Astrocyte (in vitro differentiated cells and primary cell): ENCODE results near the gene FRMD4A. TPM values are rescaled to one million over a fixed set of nuclear protein-coding genes. Genes with fewer than 3 reads are reported as not detected.

Experiments used
- DNase-seq: peaks from one replicate; pipeline ENCODE4 v3.0.0-alpha.2; 2010; ENCODE audit warnings: low read depth
- FAIRE-seq: peaks from 2 replicates; lab custom pipeline; 2011; peaks lifted over from hg19 to GRCh38; lab: Jason Lieb, UNC
- H2AFZ ChIP-seq: 2 replicates; pipeline ENCODE4 v1.6.0; 2012; ENCODE audit warnings: low read depth, low read length, inconsistent platforms
- H3K27ac ChIP-seq: 2 replicates; pipeline ENCODE4 v1.5.1; 2011; ENCODE audit warnings: low read depth, low read length, inconsistent platforms
- H3K27me3 ChIP-seq: 2 replicates; pipeline ENCODE4 v1.6.0; 2011; ENCODE audit warnings: low read length, inconsistent platforms; ENCODE audit not compliant: insufficient read depth
- H3K36me3 ChIP-seq: 2 replicates; pipeline ENCODE4 v1.5.1; 2011; ENCODE audit warnings: low read length, inconsistent platforms; ENCODE audit not compliant: insufficient read depth
- H3K4me1 ChIP-seq: 2 replicates; pipeline ENCODE4 v1.5.1; 2011; ENCODE audit warnings: low read length, inconsistent platforms; ENCODE audit not compliant: insufficient read depth
- H3K4me2 ChIP-seq: 2 replicates; pipeline ENCODE4 v1.6.0; 2012; ENCODE audit warnings: low read length, inconsistent platforms
- H3K4me3 ChIP-seq: 2 replicates; pipeline ENCODE4 v1.5.1; 2011; ENCODE audit warnings: low read depth, mild to moderate bottlenecking, low read length, inconsistent platforms; ENCODE audit not compliant: insufficient read depth
- H3K79me2 ChIP-seq: 2 replicates; pipeline ENCODE4 v1.6.0; 2012; ENCODE audit warnings: mild to moderate bottlenecking, low read length, inconsistent platforms; ENCODE audit not compliant: insufficient read depth
- H3K9ac ChIP-seq: 2 replicates; pipeline ENCODE4 v1.6.0; 2012; ENCODE audit warnings: mild to moderate bottlenecking, low read length, inconsistent platforms
- H3K9me3 ChIP-seq: 2 replicates; pipeline ENCODE4 v1.5.1; 2012; ENCODE audit warnings: low read depth, mild to moderate bottlenecking, low read length, inconsistent platforms; ENCODE audit not compliant: insufficient read depth
- H4K20me1 ChIP-seq: 2 replicates; pipeline ENCODE4 v1.6.0; 2012; ENCODE audit warnings: low read length, inconsistent platforms; ENCODE audit not compliant: insufficient read depth
- H3K27ac Mint-ChIP-seq: one replicate; pipeline ENCODE4 v1.8.0; 2021; ENCODE audit warnings: mild to moderate bottlenecking, mixed read lengths; ENCODE audit not compliant: unreplicated experiment
- H3K27me3 Mint-ChIP-seq: one replicate; pipeline ENCODE4 v1.8.0; 2021; ENCODE audit warnings: low read depth, mixed read lengths; ENCODE audit not compliant: unreplicated experiment
- H3K36me3 Mint-ChIP-seq: one replicate; pipeline ENCODE4 v1.8.0; 2021; ENCODE audit warnings: low read depth, mixed read lengths; ENCODE audit not compliant: unreplicated experiment
- H3K4me1 Mint-ChIP-seq: one replicate; pipeline ENCODE4 v1.8.0; 2021; ENCODE audit warnings: low read depth, mixed read lengths; ENCODE audit not compliant: unreplicated experiment
- H3K4me3 Mint-ChIP-seq: one replicate; pipeline ENCODE4 v1.8.0; 2021; ENCODE audit warnings: mild to moderate bottlenecking, moderate library complexity, mixed read lengths; ENCODE audit not compliant: unreplicated experiment
- H3K9me3 Mint-ChIP-seq: one replicate; pipeline ENCODE4 v1.8.0; 2021; ENCODE audit warnings: mild to moderate bottlenecking, mixed read lengths; ENCODE audit not compliant: unreplicated experiment
- EZH2 ChIP-seq: IDR thresholded peaks from 2 replicates; pipeline ENCODE4 v1.6.1; 2012; ENCODE audit warnings: mild to moderate bottlenecking, low read length, inconsistent platforms; ENCODE audit not compliant: insufficient read depth
- total RNA-seq: library from RNA; stranded (reverse); gene quantifications from 2 replicates; pipeline ENCODE4 v1.2.1, GENCODE V29; 2021
- TF ChIP-seq, protein P1 (sequence below): IDR thresholded peaks from 2 replicates; pipeline ENCODE4 v1.5.1; 2011; ENCODE audit warnings: low read depth, mild to moderate bottlenecking, inconsistent platforms, low read length, moderate library complexity; ENCODE audit not compliant: insufficient read depth

Gene FRMD4A
- total RNA-seq, 1 donor from 2014 or later = 82.5 TPM

DNA sequence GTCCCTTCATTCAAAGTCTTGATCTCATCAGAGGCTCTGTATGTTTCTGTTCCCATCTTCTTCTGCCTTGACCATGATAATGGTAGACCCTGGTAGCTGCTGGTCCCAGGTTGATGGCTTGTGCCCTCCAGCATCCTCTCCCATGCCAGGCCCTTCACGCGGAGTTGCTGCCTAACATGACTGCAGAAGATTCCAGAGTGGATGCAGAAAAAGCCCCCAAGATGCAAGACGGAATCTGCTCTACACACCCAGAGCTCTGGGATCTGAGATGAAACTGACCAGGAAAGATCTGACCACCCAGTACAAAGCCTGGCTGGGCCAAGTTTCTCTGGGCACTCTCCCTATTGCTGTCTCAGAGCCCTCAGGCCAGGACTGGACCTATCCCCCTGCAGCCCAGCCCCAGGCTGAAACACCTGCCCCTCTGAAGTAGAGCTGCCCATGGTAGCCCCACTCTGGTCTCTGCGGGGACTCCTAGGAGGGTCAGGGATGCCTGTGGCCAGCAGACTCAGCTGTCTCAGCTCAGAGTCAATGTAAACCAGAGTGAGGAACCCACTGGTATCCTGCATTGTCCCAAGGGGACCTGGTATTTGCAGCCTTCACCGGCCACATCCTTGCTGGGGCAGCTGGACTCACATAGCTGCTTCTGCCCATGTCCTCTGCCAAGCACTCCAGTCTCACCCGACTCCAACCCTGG lies 9.5 kb upstream of the FRMD4A start:
- TF ChIP-seq, protein P1, sequence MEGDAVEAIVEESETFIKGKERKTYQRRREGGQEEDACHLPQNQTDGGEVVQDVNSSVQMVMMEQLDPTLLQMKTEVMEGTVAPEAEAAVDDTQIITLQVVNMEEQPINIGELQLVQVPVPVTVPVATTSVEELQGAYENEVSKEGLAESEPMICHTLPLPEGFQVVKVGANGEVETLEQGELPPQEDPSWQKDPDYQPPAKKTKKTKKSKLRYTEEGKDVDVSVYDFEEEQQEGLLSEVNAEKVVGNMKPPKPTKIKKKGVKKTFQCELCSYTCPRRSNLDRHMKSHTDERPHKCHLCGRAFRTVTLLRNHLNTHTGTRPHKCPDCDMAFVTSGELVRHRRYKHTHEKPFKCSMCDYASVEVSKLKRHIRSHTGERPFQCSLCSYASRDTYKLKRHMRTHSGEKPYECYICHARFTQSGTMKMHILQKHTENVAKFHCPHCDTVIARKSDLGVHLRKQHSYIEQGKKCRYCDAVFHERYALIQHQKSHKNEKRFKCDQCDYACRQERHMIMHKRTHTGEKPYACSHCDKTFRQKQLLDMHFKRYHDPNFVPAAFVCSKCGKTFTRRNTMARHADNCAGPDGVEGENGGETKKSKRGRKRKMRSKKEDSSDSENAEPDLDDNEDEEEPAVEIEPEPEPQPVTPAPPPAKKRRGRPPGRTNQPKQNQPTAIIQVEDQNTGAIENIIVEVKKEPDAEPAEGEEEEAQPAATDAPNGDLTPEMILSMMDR = no peak
- TF ChIP-seq EZH2 = no peak
- H3K4me1 ChIP-seq = no peaks in the 10 kb centered on the region
- Mint-ChIP-seq H3K4me3 (no peak overlapping the region), H3K27ac (no peak overlapping the region), H3K27me3 (peaks cover 11% of the 10 kb centered on the region), H3K9me3 (no peaks in the 10 kb centered on the region), H3K4me1 (no peaks in the 10 kb centered on the region), H3K36me3 (no peaks in the 10 kb centered on the region)
- H3K4me2 ChIP-seq = no peak overlapping the region
- H4K20me1 ChIP-seq = no peaks in the 10 kb centered on the region
- DNase-seq = no peak
- no peaks in the 10 kb centered on the region for H3K9me3 ChIP-seq
- no peak overlapping the region for H3K27ac ChIP-seq
- no peak overlapping the region for H3K4me3 ChIP-seq
- no peaks in the 10 kb centered on the region for H3K79me2 ChIP-seq
- FAIRE-seq = no peak
- H3K36me3 ChIP-seq = no peaks in the 10 kb centered on the region
- H3K27me3 ChIP-seq = peaks cover 7% of the 10 kb centered on the region
- H2AFZ ChIP-seq = no peak overlapping the region
- no peak overlapping the region for H3K9ac ChIP-seq

DNA sequence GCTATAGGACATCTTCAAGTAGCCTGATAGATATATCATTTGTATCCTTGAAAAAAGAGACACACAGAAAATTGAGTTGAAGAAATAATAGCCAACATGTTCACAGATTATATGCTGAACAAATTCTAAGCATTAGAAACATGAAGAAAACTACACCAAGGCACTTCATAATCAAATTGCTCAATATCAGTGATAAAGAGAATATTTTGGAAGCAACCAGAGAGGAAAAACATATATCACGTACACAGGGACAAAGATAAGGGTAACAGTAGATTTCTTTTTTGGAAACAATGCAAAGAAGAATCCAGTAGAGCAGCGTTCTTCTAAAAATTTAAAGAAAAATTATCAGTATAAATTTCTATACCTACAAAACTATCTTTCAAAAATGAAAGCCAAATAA lies 6.0 kb upstream of the FRMD4A start:
- Histone ChIP-seq H3K4me2 (no peak overlapping the region), H3K9me3 (no peaks in the 10 kb centered on the region), H2AFZ (no peak overlapping the region), H4K20me1 (no peaks in the 10 kb centered on the region), H3K27ac (no peak overlapping the region), H3K36me3 (no peaks in the 10 kb centered on the region), H3K27me3 (peaks cover 17% of the 10 kb centered on the region), H3K4me1 (no peaks in the 10 kb centered on the region), H3K4me3 (no peak overlapping the region), H3K9ac (no peak overlapping the region), H3K79me2 (no peaks in the 10 kb centered on the region)
- Mint-ChIP-seq H3K36me3 (no peaks in the 10 kb centered on the region), H3K9me3 (no peaks in the 10 kb centered on the region), H3K4me1 (no peaks in the 10 kb centered on the region), H3K4me3 (no peak overlapping the region), H3K27me3 (peaks cover 12% of the 10 kb centered on the region), H3K27ac (no peak overlapping the region)
- DNase-seq = no peak
- TF ChIP-seq EZH2 = no peak
- TF ChIP-seq, protein P1 = no peak
- no peak for FAIRE-seq

DNA sequence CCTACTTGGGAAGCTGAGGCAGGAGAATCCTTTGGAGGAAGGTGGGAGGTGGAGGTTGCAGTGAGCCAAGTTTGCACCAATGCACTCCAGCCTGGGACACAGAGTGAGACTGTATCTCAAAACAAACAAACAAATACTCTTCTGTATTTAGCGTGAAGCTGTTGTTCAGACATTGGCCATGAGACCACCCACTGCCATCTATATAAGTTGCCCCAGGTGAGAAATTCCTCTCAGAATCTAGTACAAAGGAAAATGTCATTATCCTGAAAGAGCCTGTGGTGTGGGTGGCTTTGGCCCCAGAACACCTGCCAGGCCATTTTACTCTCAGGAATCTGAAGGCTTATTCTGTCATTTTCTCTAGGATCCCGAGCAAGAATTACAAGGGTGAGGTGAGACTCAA lies 4.0 kb upstream of the FRMD4A start:
- Histone ChIP-seq H3K27me3 (peaks cover 22% of the 10 kb centered on the region), H3K36me3 (no peaks in the 10 kb centered on the region), H3K4me3 (no peak overlapping the region), H3K9me3 (no peaks in the 10 kb centered on the region), H4K20me1 (no peaks in the 10 kb centered on the region), H3K79me2 (no peaks in the 10 kb centered on the region), H3K9ac (no peak overlapping the region), H2AFZ (no peak overlapping the region), H3K27ac (no peak overlapping the region), H3K4me1 (no peaks in the 10 kb centered on the region), H3K4me2 (no peak overlapping the region)
- no peak for FAIRE-seq
- no peaks in the 10 kb centered on the region for H3K9me3 Mint-ChIP-seq
- TF ChIP-seq, protein P1 = no peak
- no peak for TF ChIP-seq EZH2
- no peak overlapping the region for H3K4me3 Mint-ChIP-seq
- DNase-seq = no peak
- H3K4me1 Mint-ChIP-seq = peaks cover 5% of the 10 kb centered on the region
- no peak overlapping the region for H3K27ac Mint-ChIP-seq
- peaks cover 16% of the 10 kb centered on the region for H3K27me3 Mint-ChIP-seq
- H3K36me3 Mint-ChIP-seq = no peaks in the 10 kb centered on the region
